ENCODE results near the gene ARHGDIB.

Gene ARHGDIB

GRCh38 chr12:14892726-14893505 is 68.5 kb downstream of the ARHGDIB start:
- DNase-seq: no peak

Measured in effector CD4-positive, alpha-beta T cell (primary cell).